Liver (tissue), 9 donors: ENCODE data around the gene TBC1D4. TPM values are rescaled to one million over a fixed set of nuclear protein-coding genes. Genes with fewer than 3 reads are reported as not detected.

Experiments used
- DNase-seq: peaks from one replicate; pipeline ENCODE4 v3.0.0-alpha.2; 2017; ENCODE audit warnings: low spot score
- H3K27ac ChIP-seq, 2 donors: one replicate each; pipeline ENCODE4 v1.7.0; 2013; ENCODE audit warnings: inconsistent platforms in 2 of 2, low read length in 2 of 2, control low read depth in 1 of 2, low read depth in 1 of 2, mild to moderate bottlenecking in 1 of 2
- H3K27me3 ChIP-seq, 4 donors: one replicate each; pipeline versions ENCODE4 v1.6.1 to v1.7.0; 2013; ENCODE audit warnings: low read length in 3 of 4, inconsistent platforms in 1 of 4, mild to moderate bottlenecking in 1 of 4, moderate library complexity in 1 of 4; ENCODE audit not compliant: control insufficient read depth in 4 of 4, insufficient read depth in 4 of 4
- H3K36me3 ChIP-seq, 4 donors: one replicate each; pipeline versions ENCODE4 v1.6.1 to v1.7.0; 2013; ENCODE audit warnings: low read length in 3 of 4, mild to moderate bottlenecking in 3 of 4, low read depth in 1 of 4, moderate library complexity in 1 of 4; ENCODE audit not compliant: control insufficient read depth in 4 of 4, insufficient read depth in 3 of 4
- H3K4me1 ChIP-seq, 4 donors: one replicate each; pipeline versions ENCODE4 v1.6.1 to v1.7.0; 2013; ENCODE audit warnings: low read length in 3 of 4, mild to moderate bottlenecking in 3 of 4, moderate library complexity in 1 of 4; ENCODE audit not compliant: control insufficient read depth in 4 of 4, insufficient read depth in 4 of 4
- H3K4me3 ChIP-seq, 3 donors: one replicate each; pipeline versions ENCODE4 v1.6.1 to v1.7.0; 2013; ENCODE audit warnings: low read length in 3 of 3, control low read depth in 1 of 3, low read depth in 1 of 3, mild to moderate bottlenecking in 1 of 3
- H3K9ac ChIP-seq, 2 donors: one replicate each; pipeline ENCODE4 v1.7.0; 2013; ENCODE audit warnings: low read length in 2 of 2, mild to moderate bottlenecking in 2 of 2, moderate library complexity in 2 of 2, control low read depth in 1 of 2, low read depth in 1 of 2
- H3K9me3 ChIP-seq, 4 donors: one replicate each; pipeline versions ENCODE4 v1.6.1 to v1.7.0; 2013; ENCODE audit warnings: low read length in 3 of 4; ENCODE audit not compliant: control insufficient read depth in 4 of 4
- EGR1 ChIP-seq, 2 donors: IDR thresholded peaks; 2 replicates each; pipeline ENCODE4 v1.6.1; 2016 to 2018; ENCODE audit warnings: antibody characterized with exemption in 2 of 2, low read depth in 2 of 2
- FOXA2 ChIP-seq: IDR thresholded peaks from 2 replicates; pipeline ENCODE4 v1.6.1; 2016; ENCODE audit warnings: antibody characterized with exemption
- HNF4A ChIP-seq, 2 donors: conservative IDR thresholded peaks; 2 replicates each; pipeline ENCODE4 v1.6.1; 2016; ENCODE audit warnings: antibody characterized with exemption in 2 of 2, mild to moderate bottlenecking in 2 of 2
- HNF4G ChIP-seq: IDR thresholded peaks from 2 replicates; pipeline ENCODE4 v1.6.1; 2016; ENCODE audit warnings: antibody characterized with exemption
- JUND ChIP-seq, 2 donors: IDR thresholded peaks; 2 replicates each; pipeline ENCODE4 v1.6.1; 2016; ENCODE audit warnings: antibody characterized with exemption in 2 of 2
- NR2F2 ChIP-seq: IDR thresholded peaks from 2 replicates; pipeline ENCODE4 v1.6.1; 2016; ENCODE audit warnings: antibody characterized with exemption
- RAD21 ChIP-seq, 2 donors: IDR thresholded peaks; 2 replicates each; pipeline ENCODE4 v1.6.1; 2016; ENCODE audit warnings: antibody characterized with exemption in 2 of 2, mild to moderate bottlenecking in 2 of 2
- RXRA ChIP-seq, 2 donors: IDR thresholded peaks; 2 replicates each; pipeline ENCODE4 v1.6.1; 2017 to 2018; ENCODE audit warnings: antibody characterized with exemption in 2 of 2, mild to moderate bottlenecking in 1 of 2
- YY1 ChIP-seq: IDR thresholded peaks from 2 replicates; pipeline ENCODE4 v1.6.1; 2016; ENCODE audit warnings: antibody characterized with exemption, mild to moderate bottlenecking
- WGBS: extraction: QIAGEN DNeasy Blood & Tissue Kit; methylation state at CpG from one replicate; pipeline ENCODE4 v1.1.7; 2013; 5-methylcytosine and 5-hydroxymethylcytosine counted together
- polyA plus RNA-seq, 2 donors: library from polyadenylated mRNA; stranded (reverse) in 1 of 2; unstranded in 1 of 2; fragments of 200-250 nt in 1 of 2; fragments of >200 nt in 1 of 2; fragmentation: Nextera tagmentation in 1 of 2; extraction: Ambion mirVana in 1 of 2; gene quantifications; one replicate each; pipeline versions ENCODE4 v1.2.1 to v1.2.3, GENCODE V29; 2013 to 2015
- total RNA-seq, 2 donors: library from RNA; depleted of rRNA; stranded (reverse); fragments of >200 nt; gene quantifications; one replicate each; pipeline ENCODE4 v1.2.3, GENCODE V29; 2014
- TF ChIP-seq, protein P1 (sequence below): IDR thresholded peaks from 2 replicates; pipeline ENCODE4 v1.6.1; 2016; ENCODE audit warnings: antibody characterized with exemption
- TF ChIP-seq, protein P2 (sequence below): IDR thresholded peaks from 2 replicates; pipeline ENCODE4 v1.6.1; 2016; ENCODE audit warnings: antibody characterized with exemption, mild to moderate bottlenecking
- TF ChIP-seq, protein P3 (sequence below): IDR thresholded peaks from 2 replicates; pipeline ENCODE4 v1.6.1; 2016; ENCODE audit warnings: antibody characterized with exemption
- TF ChIP-seq, protein P4 (sequence below): fragments of 150-350 bp; IDR thresholded peaks from 2 replicates; pipeline ENCODE4 v1.5.1; 2017; ENCODE audit warnings: improper control_type of control experiment, low read depth, low read length; ENCODE audit not compliant: missing input control
- TF ChIP-seq, protein P5 (sequence below): IDR thresholded peaks from 2 replicates; pipeline ENCODE4 v1.6.1; 2016; ENCODE audit warnings: antibody characterized with exemption
- donor health status: healthy.
- donor health status: healthy.
- donor health status: healthy.
- donor health status: healthy.
- donor health status: healthy.

Gene TBC1D4
- total and polyA plus RNA-seq, 4 donors, result 2.3 to 11.1 (median 6.5) TPM

DNA sequence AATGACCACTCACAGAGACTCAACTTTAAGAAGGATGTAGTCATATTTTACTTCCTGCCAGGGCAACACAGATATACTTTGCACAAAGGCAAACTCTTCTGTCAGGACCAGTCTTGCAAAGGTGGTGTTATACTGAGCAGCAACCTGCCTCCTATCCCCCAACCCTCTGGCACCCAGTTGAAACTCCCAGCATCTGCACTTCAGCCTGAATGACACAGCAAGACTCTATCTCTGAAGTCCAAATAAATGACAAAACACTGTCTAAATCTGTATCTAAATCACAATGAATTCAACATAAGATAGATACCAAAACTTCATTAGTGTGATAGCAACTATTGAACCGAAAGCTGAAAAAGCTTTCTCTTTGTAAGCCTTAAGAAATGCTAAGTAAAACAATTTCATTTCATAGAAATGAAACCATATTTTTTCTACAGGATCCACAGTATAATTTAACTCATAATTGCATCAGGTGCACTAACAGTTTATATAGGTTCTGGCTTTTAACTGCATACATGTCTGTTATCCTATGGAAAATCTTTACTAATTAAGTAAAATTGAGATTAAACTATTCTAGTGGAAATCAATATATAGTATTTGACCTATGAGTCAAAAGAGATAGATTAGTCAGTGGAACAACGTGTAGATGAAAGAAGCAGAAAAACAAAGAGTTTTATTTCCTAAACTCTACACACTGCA is 163.7 kb downstream of the TBC1D4 start:
- Histone ChIP-seq H3K4me3 (no peak overlapping the region), H3K9me3 (no peaks in the 10 kb centered on the region), H3K4me1 (peaks cover 0 to 2% (median 0%) of the 10 kb centered on the region in 4 donors), H3K27me3 (no peaks in the 10 kb centered on the region), H3K36me3 (peaks cover 0 to 1% (median 0%) of the 10 kb centered on the region in 4 donors), H3K9ac (no peak overlapping the region), H3K27ac (no peak overlapping the region)
- 88% methylated on average over 2 of the region's 2 CpGs for WGBS
- no peak for TF ChIP-seq FOXA2
- no peak for TF ChIP-seq RXRA (IDR thresholded peaks at IDR 0.05)
- no peak for TF ChIP-seq HNF4A (conservative IDR thresholded peaks at IDR 0.05)
- no peak for DNase-seq

DNA sequence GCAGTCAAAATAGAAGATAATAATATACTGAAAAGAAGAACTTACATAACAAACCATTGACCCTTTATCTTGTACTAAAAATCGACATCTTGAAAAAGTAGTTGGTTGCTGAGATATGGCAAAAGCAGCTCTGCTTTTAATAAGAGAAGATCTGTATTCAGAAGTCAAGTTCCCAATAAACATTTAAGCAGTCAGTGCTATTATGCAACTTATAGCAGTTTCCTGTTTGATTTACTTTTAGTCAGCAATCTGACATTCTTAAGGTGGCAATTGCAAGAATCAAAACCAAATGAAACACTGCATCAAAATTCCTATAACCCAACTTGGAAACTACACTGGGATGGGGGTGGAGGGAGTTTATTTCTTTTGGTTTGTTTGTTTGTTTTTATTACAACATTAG is 165.5 kb downstream of the TBC1D4 start:
- Histone ChIP-seq H3K9ac (no peak overlapping the region), H3K9me3 (no peaks in the 10 kb centered on the region), H3K27me3 (no peaks in the 10 kb centered on the region), H3K4me3 (no peak overlapping the region), H3K36me3 (peaks cover 0 to 3% (median under 1%) of the 10 kb centered on the region in 4 donors), H3K4me1 (peaks cover 0 to 2% (median 0%) of the 10 kb centered on the region in 4 donors), H3K27ac (no peak overlapping the region)
- no peak for DNase-seq
- TF ChIP-seq HNF4A (conservative IDR thresholded peaks at IDR 0.05) (no peak), JUND (IDR thresholded peaks at IDR 0.05) (no peak), NR2F2 (no peak), EGR1 (IDR thresholded peaks at IDR 0.05; ENCODE audit: low read depth in 2 of 2) (no peak), RAD21 (IDR thresholded peaks at IDR 0.05) (no peak), YY1 (no peak), FOXA2 (no peak), HNF4G (no peak)
- TF ChIP-seq, protein P1, sequence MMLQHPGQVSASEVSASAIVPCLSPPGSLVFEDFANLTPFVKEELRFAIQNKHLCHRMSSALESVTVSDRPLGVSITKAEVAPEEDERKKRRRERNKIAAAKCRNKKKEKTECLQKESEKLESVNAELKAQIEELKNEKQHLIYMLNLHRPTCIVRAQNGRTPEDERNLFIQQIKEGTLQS, result no peak
- TF ChIP-seq, protein P2, sequence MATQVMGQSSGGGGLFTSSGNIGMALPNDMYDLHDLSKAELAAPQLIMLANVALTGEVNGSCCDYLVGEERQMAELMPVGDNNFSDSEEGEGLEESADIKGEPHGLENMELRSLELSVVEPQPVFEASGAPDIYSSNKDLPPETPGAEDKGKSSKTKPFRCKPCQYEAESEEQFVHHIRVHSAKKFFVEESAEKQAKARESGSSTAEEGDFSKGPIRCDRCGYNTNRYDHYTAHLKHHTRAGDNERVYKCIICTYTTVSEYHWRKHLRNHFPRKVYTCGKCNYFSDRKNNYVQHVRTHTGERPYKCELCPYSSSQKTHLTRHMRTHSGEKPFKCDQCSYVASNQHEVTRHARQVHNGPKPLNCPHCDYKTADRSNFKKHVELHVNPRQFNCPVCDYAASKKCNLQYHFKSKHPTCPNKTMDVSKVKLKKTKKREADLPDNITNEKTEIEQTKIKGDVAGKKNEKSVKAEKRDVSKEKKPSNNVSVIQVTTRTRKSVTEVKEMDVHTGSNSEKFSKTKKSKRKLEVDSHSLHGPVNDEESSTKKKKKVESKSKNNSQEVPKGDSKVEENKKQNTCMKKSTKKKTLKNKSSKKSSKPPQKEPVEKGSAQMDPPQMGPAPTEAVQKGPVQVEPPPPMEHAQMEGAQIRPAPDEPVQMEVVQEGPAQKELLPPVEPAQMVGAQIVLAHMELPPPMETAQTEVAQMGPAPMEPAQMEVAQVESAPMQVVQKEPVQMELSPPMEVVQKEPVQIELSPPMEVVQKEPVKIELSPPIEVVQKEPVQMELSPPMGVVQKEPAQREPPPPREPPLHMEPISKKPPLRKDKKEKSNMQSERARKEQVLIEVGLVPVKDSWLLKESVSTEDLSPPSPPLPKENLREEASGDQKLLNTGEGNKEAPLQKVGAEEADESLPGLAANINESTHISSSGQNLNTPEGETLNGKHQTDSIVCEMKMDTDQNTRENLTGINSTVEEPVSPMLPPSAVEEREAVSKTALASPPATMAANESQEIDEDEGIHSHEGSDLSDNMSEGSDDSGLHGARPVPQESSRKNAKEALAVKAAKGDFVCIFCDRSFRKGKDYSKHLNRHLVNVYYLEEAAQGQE, result no peak
- TF ChIP-seq, protein P3, sequence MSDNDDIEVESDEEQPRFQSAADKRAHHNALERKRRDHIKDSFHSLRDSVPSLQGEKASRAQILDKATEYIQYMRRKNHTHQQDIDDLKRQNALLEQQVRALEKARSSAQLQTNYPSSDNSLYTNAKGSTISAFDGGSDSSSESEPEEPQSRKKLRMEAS, result no peak
- TF ChIP-seq, protein P4, sequence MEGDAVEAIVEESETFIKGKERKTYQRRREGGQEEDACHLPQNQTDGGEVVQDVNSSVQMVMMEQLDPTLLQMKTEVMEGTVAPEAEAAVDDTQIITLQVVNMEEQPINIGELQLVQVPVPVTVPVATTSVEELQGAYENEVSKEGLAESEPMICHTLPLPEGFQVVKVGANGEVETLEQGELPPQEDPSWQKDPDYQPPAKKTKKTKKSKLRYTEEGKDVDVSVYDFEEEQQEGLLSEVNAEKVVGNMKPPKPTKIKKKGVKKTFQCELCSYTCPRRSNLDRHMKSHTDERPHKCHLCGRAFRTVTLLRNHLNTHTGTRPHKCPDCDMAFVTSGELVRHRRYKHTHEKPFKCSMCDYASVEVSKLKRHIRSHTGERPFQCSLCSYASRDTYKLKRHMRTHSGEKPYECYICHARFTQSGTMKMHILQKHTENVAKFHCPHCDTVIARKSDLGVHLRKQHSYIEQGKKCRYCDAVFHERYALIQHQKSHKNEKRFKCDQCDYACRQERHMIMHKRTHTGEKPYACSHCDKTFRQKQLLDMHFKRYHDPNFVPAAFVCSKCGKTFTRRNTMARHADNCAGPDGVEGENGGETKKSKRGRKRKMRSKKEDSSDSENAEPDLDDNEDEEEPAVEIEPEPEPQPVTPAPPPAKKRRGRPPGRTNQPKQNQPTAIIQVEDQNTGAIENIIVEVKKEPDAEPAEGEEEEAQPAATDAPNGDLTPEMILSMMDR, result no peak
- TF ChIP-seq, protein P5, sequence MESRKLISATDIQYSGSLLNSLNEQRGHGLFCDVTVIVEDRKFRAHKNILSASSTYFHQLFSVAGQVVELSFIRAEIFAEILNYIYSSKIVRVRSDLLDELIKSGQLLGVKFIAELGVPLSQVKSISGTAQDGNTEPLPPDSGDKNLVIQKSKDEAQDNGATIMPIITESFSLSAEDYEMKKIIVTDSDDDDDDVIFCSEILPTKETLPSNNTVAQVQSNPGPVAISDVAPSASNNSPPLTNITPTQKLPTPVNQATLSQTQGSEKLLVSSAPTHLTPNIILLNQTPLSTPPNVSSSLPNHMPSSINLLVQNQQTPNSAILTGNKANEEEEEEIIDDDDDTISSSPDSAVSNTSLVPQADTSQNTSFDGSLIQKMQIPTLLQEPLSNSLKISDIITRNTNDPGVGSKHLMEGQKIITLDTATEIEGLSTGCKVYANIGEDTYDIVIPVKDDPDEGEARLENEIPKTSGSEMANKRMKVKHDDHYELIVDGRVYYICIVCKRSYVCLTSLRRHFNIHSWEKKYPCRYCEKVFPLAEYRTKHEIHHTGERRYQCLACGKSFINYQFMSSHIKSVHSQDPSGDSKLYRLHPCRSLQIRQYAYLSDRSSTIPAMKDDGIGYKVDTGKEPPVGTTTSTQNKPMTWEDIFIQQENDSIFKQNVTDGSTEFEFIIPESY, result no peak
- WGBS, result 65% methylated on average over 1 of the region's 1 CpG
